ENCODE measurements around the gene CACNA1S. TPM values are rescaled to one million over a fixed set of nuclear protein-coding genes. Genes with fewer than 3 reads are reported as not detected.
A peak's percentile ranks its signal among the peaks of the same experiment; 100 is the strongest.

The CACNA1S gene
- total and polyA plus RNA-seq, 2 experiments from 2014 or later: not detected

DNA sequence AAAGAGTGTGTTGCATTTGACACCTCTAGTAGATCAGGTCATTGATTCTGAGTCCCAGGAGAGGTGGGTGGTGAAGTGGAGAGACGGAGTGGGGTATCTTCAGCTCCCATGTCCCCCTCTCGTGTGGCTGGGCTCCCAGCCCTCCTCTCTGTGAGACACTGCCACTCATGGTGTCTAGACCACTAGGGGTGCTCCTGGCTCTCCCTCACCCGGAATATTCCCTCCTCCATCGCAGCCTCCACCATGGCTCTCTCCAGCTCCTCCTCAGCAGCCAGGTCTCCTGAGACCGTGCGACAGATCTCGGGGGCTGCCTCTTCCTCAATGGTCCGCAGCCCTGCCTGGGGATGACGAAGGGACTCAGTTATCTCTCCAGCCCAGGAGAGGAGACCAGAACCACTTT is 68.1 kb downstream of the CACNA1S start:
- no peaks in the 10 kb centered on the region for H3F3A ChIP-seq (ENCODE audit: insufficient read depth)
- H3K9me3 ChIP-seq (ENCODE audit: low read depth): no peaks in the 10 kb centered on the region
- WGBS, 2 experiments (ENCODE audit: low coverage in 1 of 2, low lambda C conversion rate in 2 of 2, missing lambda C conversion rate in 2 of 2): 51 to 56% methylated on average over 9 of the region's 9 CpGs
- no peak overlapping the region for H3K9ac ChIP-seq
- no peaks in the 10 kb centered on the region for H3K36me3 ChIP-seq (ENCODE audit: low read depth)
- no peaks in the 10 kb centered on the region for H3K79me2 ChIP-seq (ENCODE audit: insufficient read depth)
- no peaks in the 10 kb centered on the region for H3K9me2 ChIP-seq (ENCODE audit: insufficient read depth)
- no peaks in the 10 kb centered on the region for H3K4me1 ChIP-seq (ENCODE audit: insufficient read depth)
- H2AFZ ChIP-seq: no peak overlapping the region
- TF ChIP-seq EZH2 (IDR thresholded peaks at IDR 0.05; ENCODE audit: insufficient read depth, poor library complexity, severe bottlenecking): no peak
- no peak for TF ChIP-seq EZH2phosphoT487 (IDR thresholded peaks at IDR 0.05; ENCODE audit: insufficient read depth, low read depth)
- H3K27me3 ChIP-seq (replicated peaks; ENCODE audit: insufficient read depth): peaks cover 26% of the 10 kb centered on the region
- H4K20me1 ChIP-seq (ENCODE audit: insufficient read depth): no peaks in the 10 kb centered on the region
- no peak overlapping the region for H3K27ac ChIP-seq
- H3K4me3 ChIP-seq: no peak overlapping the region
- H3K4me2 ChIP-seq (ENCODE audit: unreplicated experiment): no peak overlapping the region
- no peak for DNase-seq
- in situ Hi-C loops (cut with MboI): no loop called here

DNA sequence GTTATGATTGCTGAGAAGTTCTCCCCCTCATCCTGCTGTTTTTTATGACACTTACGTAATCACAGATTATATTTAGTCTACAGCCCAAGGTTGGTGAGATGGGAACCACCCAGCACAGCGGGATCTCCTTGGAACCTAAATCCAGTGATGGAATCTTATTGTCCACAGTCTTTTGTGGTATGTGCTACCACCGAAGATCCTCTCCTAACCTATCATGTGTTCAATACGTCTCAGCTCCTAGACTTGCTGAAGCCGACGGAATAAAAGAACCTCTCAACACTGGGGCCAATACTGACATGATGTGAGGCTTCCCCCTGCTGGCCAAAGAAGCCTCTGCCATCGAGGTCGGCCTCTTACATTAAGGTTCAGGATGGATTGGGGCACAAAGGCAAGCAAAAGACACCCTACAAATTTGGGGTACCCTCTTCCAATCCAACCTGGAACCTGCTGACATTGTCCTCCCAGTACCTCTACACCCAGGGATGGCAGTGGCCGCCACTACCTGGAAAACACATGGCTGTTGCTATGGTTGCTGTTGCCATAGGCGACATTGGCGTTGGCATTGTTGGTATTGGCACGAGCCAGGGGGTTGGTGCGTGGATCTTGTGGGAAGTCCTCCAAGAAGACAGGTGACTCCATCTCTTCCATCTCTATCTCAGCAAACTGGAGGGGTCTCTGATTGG is 69.3 kb downstream of the CACNA1S start:
- in situ Hi-C loops (cut with MboI): no loop called here
- peak overlapping the region; percentile 61 for H2AFZ ChIP-seq
- 20 to 21% methylated on average over 13 of the region's 13 CpGs for WGBS, 2 experiments (ENCODE audit: low coverage in 1 of 2, low lambda C conversion rate in 2 of 2, missing lambda C conversion rate in 2 of 2)
- H3K36me3 ChIP-seq (ENCODE audit: low read depth): no peaks in the 10 kb centered on the region
- no peaks in the 10 kb centered on the region for H3F3A ChIP-seq (ENCODE audit: insufficient read depth)
- H3K27me3 ChIP-seq (replicated peaks; ENCODE audit: insufficient read depth): peaks cover 18% of the 10 kb centered on the region
- peak; percentile 83 for DNase-seq
- no peak overlapping the region for H3K4me3 ChIP-seq
- peak overlapping the region; percentile 74 for H3K4me2 ChIP-seq (ENCODE audit: unreplicated experiment)
- no peaks in the 10 kb centered on the region for H4K20me1 ChIP-seq (ENCODE audit: insufficient read depth)
- no peak overlapping the region for H3K27ac ChIP-seq
- H3K9ac ChIP-seq: no peak overlapping the region
- no peaks in the 10 kb centered on the region for H3K9me3 ChIP-seq (ENCODE audit: low read depth)
- TF ChIP-seq EZH2phosphoT487 (IDR thresholded peaks at IDR 0.05; ENCODE audit: insufficient read depth, low read depth): no peak
- no peak for TF ChIP-seq EZH2 (IDR thresholded peaks at IDR 0.05; ENCODE audit: insufficient read depth, poor library complexity, severe bottlenecking)
- H3K9me2 ChIP-seq (ENCODE audit: insufficient read depth): no peaks in the 10 kb centered on the region
- H3K79me2 ChIP-seq (ENCODE audit: insufficient read depth): no peaks in the 10 kb centered on the region
- H3K4me1 ChIP-seq (ENCODE audit: insufficient read depth): no peaks in the 10 kb centered on the region

DNA sequence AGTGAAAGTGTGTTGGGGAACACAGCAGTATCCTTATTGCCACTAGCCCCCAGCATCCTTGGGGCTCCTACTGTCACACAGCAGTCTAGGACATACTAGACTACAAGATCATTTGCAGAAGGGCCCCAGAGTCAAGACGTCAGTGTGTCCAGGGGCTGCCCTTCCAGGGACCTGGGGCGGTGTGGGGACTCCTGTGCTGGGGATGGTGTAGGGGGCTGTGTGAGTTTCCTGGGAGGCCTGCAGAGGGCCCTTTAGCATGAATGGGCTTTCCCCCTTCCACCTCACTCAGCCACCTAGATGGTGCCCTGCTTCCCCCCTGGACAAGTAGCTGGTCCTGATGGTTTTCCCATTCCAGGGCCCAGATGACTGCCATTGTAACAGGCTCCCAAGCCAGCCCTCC is 71.2 kb downstream of the CACNA1S start:
- no peak overlapping the region for H2AFZ ChIP-seq
- no peaks in the 10 kb centered on the region for H4K20me1 ChIP-seq (ENCODE audit: insufficient read depth)
- no peak for DNase-seq
- peaks cover 28% of the 10 kb centered on the region for H3K27me3 ChIP-seq (replicated peaks; ENCODE audit: insufficient read depth)
- TF ChIP-seq EZH2 (IDR thresholded peaks at IDR 0.05; ENCODE audit: insufficient read depth, poor library complexity, severe bottlenecking) (no peak), EZH2phosphoT487 (IDR thresholded peaks at IDR 0.05; ENCODE audit: insufficient read depth, low read depth) (no peak)
- H3K27ac ChIP-seq: no peak overlapping the region
- no peak overlapping the region for H3K4me2 ChIP-seq (ENCODE audit: unreplicated experiment)
- 90 to 92% methylated on average over 2 of the region's 2 CpGs for WGBS, 2 experiments (ENCODE audit: low coverage in 1 of 2, low lambda C conversion rate in 2 of 2, missing lambda C conversion rate in 2 of 2)
- no peak overlapping the region for H3K9ac ChIP-seq
- H3K4me3 ChIP-seq: no peak overlapping the region
- H3K9me3 ChIP-seq (ENCODE audit: low read depth): no peaks in the 10 kb centered on the region
- in situ Hi-C loops (cut with MboI): no loop called here
- H3K4me1 ChIP-seq (ENCODE audit: insufficient read depth): no peaks in the 10 kb centered on the region
- no peaks in the 10 kb centered on the region for H3K9me2 ChIP-seq (ENCODE audit: insufficient read depth)
- H3K79me2 ChIP-seq (ENCODE audit: insufficient read depth): no peaks in the 10 kb centered on the region
- no peaks in the 10 kb centered on the region for H3F3A ChIP-seq (ENCODE audit: insufficient read depth)
- H3K36me3 ChIP-seq (ENCODE audit: low read depth): no peaks in the 10 kb centered on the region

DNA sequence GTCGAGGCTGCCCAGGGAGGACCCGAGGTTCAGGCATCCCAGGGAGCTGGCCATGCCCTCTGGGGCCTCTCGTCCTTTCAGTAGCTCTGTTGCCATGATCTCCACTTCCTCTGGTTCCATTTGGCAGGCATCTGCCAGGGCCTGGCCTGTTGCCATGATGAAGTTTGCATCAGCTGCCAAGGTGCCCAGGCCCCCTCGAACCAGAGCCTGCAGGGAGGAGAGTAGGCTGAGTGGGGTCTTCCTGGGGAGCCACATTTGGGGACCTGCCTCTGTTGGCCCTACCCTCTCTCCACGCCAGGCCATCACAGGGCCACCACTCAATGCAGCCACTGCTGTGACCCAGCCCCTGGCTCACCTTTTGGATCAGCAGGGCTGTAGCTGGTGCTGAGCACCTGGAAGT is 72.3 kb downstream of the CACNA1S start:
- no peak for DNase-seq
- H4K20me1 ChIP-seq (ENCODE audit: insufficient read depth): no peaks in the 10 kb centered on the region
- no peaks in the 10 kb centered on the region for H3K9me2 ChIP-seq (ENCODE audit: insufficient read depth)
- no peaks in the 10 kb centered on the region for H3K36me3 ChIP-seq (ENCODE audit: low read depth)
- no peaks in the 10 kb centered on the region for H3K79me2 ChIP-seq (ENCODE audit: insufficient read depth)
- no peak for TF ChIP-seq EZH2phosphoT487 (IDR thresholded peaks at IDR 0.05; ENCODE audit: insufficient read depth, low read depth)
- TF ChIP-seq EZH2 (IDR thresholded peaks at IDR 0.05; ENCODE audit: insufficient read depth, poor library complexity, severe bottlenecking): no peak
- no peaks in the 10 kb centered on the region for H3K9me3 ChIP-seq (ENCODE audit: low read depth)
- H3K9ac ChIP-seq: no peak overlapping the region
- peaks cover 31% of the 10 kb centered on the region for H3K27me3 ChIP-seq (replicated peaks; ENCODE audit: insufficient read depth)
- no peak overlapping the region for H3K27ac ChIP-seq
- H3K4me2 ChIP-seq (ENCODE audit: unreplicated experiment): no peak overlapping the region
- H3F3A ChIP-seq (ENCODE audit: insufficient read depth): no peaks in the 10 kb centered on the region
- no peak overlapping the region for H3K4me3 ChIP-seq
- WGBS, 2 experiments (ENCODE audit: low coverage in 1 of 2, low lambda C conversion rate in 2 of 2, missing lambda C conversion rate in 2 of 2): 34 to 37% methylated on average over 5 of the region's 5 CpGs
- no peak overlapping the region for H2AFZ ChIP-seq
- H3K4me1 ChIP-seq (ENCODE audit: insufficient read depth): no peaks in the 10 kb centered on the region
- in situ Hi-C loops (cut with MboI): no loop called here

Data from GM23248 (cell line).